ENCODE data around the gene SLC1A5. TPM values are rescaled to one million over a fixed set of nuclear protein-coding genes. Genes with fewer than 3 reads are reported as not detected.

SLC1A5 gene
- total and polyA plus RNA-seq, 2 donors (not counting 3 experiments of a cell fraction or from before 2014, with no cell fraction given): 114 TPM

- DNase-seq (ENCODE audit: low read depth, low spot score) (peak; percentile 27), FAIRE-seq (peak; percentile 33)
- Histone ChIP-seq H3K4me1 (ENCODE audit: control insufficient read depth, extremely low read depth, insufficient read depth, low read length) (no peaks in the 10 kb centered on the region), H2AFZ (ENCODE audit: low read depth, low read length) (no peak overlapping the region), H3K27me3 (ENCODE audit: control insufficient read depth in 2 of 2, insufficient read depth in 2 of 2, low read length in 2 of 2) (no peaks in the 10 kb centered on the region), H3K9ac (replicated peaks; ENCODE audit: extremely low read depth, insufficient read depth, low read length) (no peak overlapping the region), H3K79me2 (ENCODE audit: control insufficient read depth, insufficient read depth, low read length) (no peaks in the 10 kb centered on the region), H4K20me1 (replicated peaks; ENCODE audit: control insufficient read depth, extremely low read depth, insufficient read depth, low read length) (no peaks in the 10 kb centered on the region), H3K4me2 (ENCODE audit: insufficient read depth, low read length) (no peak overlapping the region), H3K4me3 (replicated peaks in 1 of 3; ENCODE audit: insufficient read depth in 1 of 3, low read depth in 1 of 3, low read length in 3 of 3) (no peak overlapping the region), H3K27ac (ENCODE audit: insufficient read depth, low read depth, low read length) (no peak overlapping the region), H3K9me3 (replicated peaks; ENCODE audit: control insufficient read depth, insufficient read depth, low read length) (no peaks in the 10 kb centered on the region), H3K9me1 (replicated peaks; ENCODE audit: control insufficient read depth, extremely low read depth, insufficient read depth, low read length) (no peaks in the 10 kb centered on the region), H3K36me3 (ENCODE audit: control insufficient read depth in 2 of 2, extremely low read depth in 1 of 2, insufficient read depth in 2 of 2, low read length in 2 of 2) (no peaks in the 10 kb centered on the region)
- BruUV-seq (replicated peaks): no TSS peak
- TF ChIP-seq FOS (IDR thresholded peaks at IDR 0.05; ENCODE audit: borderline replicate concordance, insufficient read depth, low read length) (no peak), CTCF (IDR thresholded peaks at IDR 0.05; ENCODE audit: extremely low read depth in 1 of 2, insufficient read depth in 1 of 2, low read depth in 1 of 2, low read length in 2 of 2) (peak; percentile 85)
- ChIA-PET POLR2A (interaction anchor here (0.5 to 0.8 kb wide), 2 partner anchors 18 to 50 kb away, joined by 4 to 6 read pairs; partner anchors contain the start of gene PRKD2), CTCF (interaction anchor here (0.6 to 3.9 kb wide), 31 partner anchors 9 to 239 kb away, joined by 3 to 56 read pairs (median 3); partner anchors contain the start of gene SLC1A5)
- dilution Hi-C loops (cut with MboI; ENCODE audit: extremely low pct_ligation_motif_present, low sequenced_read_pairs) (no loop called here), intact Hi-C loops (cut with micrococcal nuclease) (no loop called here)
Measured at GRCh38 chr19:46766569-46767317, 21.7 kb downstream of the SLC1A5 start.

- Histone ChIP-seq H2AFZ (ENCODE audit: low read depth, low read length) (no peak overlapping the region), H3K4me2 (ENCODE audit: insufficient read depth, low read length) (no peak overlapping the region), H3K9ac (replicated peaks; ENCODE audit: extremely low read depth, insufficient read depth, low read length) (no peak overlapping the region), H3K36me3 (ENCODE audit: control insufficient read depth in 2 of 2, extremely low read depth in 1 of 2, insufficient read depth in 2 of 2, low read length in 2 of 2) (no peaks in the 10 kb centered on the region), H3K9me3 (replicated peaks; ENCODE audit: control insufficient read depth, insufficient read depth, low read length) (no peaks in the 10 kb centered on the region), H3K4me1 (ENCODE audit: control insufficient read depth, extremely low read depth, insufficient read depth, low read length) (no peaks in the 10 kb centered on the region), H3K27me3 (ENCODE audit: control insufficient read depth in 2 of 2, insufficient read depth in 2 of 2, low read length in 2 of 2) (no peaks in the 10 kb centered on the region), H4K20me1 (replicated peaks; ENCODE audit: control insufficient read depth, extremely low read depth, insufficient read depth, low read length) (no peaks in the 10 kb centered on the region), H3K4me3 (replicated peaks in 1 of 3; ENCODE audit: insufficient read depth in 1 of 3, low read depth in 1 of 3, low read length in 3 of 3) (no peak overlapping the region), H3K9me1 (replicated peaks; ENCODE audit: control insufficient read depth, extremely low read depth, insufficient read depth, low read length) (no peaks in the 10 kb centered on the region), H3K79me2 (ENCODE audit: control insufficient read depth, insufficient read depth, low read length) (no peaks in the 10 kb centered on the region), H3K27ac (ENCODE audit: insufficient read depth, low read depth, low read length) (no peak overlapping the region)
- dilution Hi-C loops (cut with MboI; ENCODE audit: extremely low pct_ligation_motif_present, low sequenced_read_pairs): no loop called here
- ChIA-PET POLR2A (interaction anchor here (0.6 to 1.1 kb wide), 2 partner anchors 24 to 250 kb away, joined by 4 to 5 read pairs; partner anchors contain the start of gene SLC1A5), CTCF (interaction anchor here (0.9 to 3.9 kb wide), 7 partner anchors 14 to 235 kb away, joined by 3 to 56 read pairs (median 3); no protein-coding TSS in a partner anchor)
- intact Hi-C loops (cut with micrococcal nuclease): no loop called here
- FAIRE-seq (no peak), DNase-seq (ENCODE audit: low read depth, low spot score) (no peak)
- no TSS peak for BruUV-seq (replicated peaks)
- TF ChIP-seq FOS (IDR thresholded peaks at IDR 0.05; ENCODE audit: borderline replicate concordance, insufficient read depth, low read length) (no peak), EZH2 (IDR thresholded peaks at IDR 0.05; ENCODE audit: borderline replicate concordance, low read depth, low read length, severe bottlenecking) (no peak), POLR2A (IDR thresholded peaks at IDR 0.05; ENCODE audit: low read depth, low read length) (no peak), GATA2 (IDR thresholded peaks at IDR 0.05; ENCODE audit: insufficient read depth, insufficient read length, low read depth, low read length) (no peak), POLR2AphosphoS5 (IDR thresholded peaks at IDR 0.05; ENCODE audit: insufficient read depth, low read depth, low read length) (no peak), JUN (IDR thresholded peaks at IDR 0.05; ENCODE audit: borderline replicate concordance, insufficient read depth, insufficient read length, low read depth) (no peak), MYC (IDR thresholded peaks at IDR 0.05; ENCODE audit: low read depth, low read length) (no peak), CTCF (IDR thresholded peaks at IDR 0.05; ENCODE audit: extremely low read depth in 1 of 2, insufficient read depth in 1 of 2, low read depth in 1 of 2, low read length in 2 of 2) (no peak)
- TF ChIP-seq, protein P1, sequence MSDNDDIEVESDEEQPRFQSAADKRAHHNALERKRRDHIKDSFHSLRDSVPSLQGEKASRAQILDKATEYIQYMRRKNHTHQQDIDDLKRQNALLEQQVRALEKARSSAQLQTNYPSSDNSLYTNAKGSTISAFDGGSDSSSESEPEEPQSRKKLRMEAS (IDR thresholded peaks at IDR 0.05; ENCODE audit: insufficient read depth, insufficient read length): no peak
Measured at GRCh38 chr19:46764817-46765291, 23.5 kb downstream of the SLC1A5 start.

All from endothelial cell of umbilical vein (primary cell).